Fibroblast of lung (primary cell): ENCODE results near the gene PCDHB12. TPM values are rescaled to one million over a fixed set of nuclear protein-coding genes. Genes with fewer than 3 reads are reported as not detected.
A peak's percentile ranks its signal among the peaks of the same experiment; 100 is the strongest.
"Not testable (repeated sequence)": the region's sequence is repeated elsewhere in the genome, so short reads cannot be mapped to it uniquely, and the experiment has no call there.

Source experiments
- DNase-seq, 2 donors: peaks; one replicate each; pipeline versions ENCODE4 v3.0.0 to v3.0.0-alpha.2; 2010; ENCODE audit warnings: low read depth in 2 of 2
- H2AFZ ChIP-seq: 2 replicates; pipeline ENCODE4 v1.5.1; 2012; ENCODE audit warnings: low read length, control low read depth, inconsistent platforms
- H3K27ac ChIP-seq: 2 replicates; pipeline ENCODE4 v1.5.1; 2011; ENCODE audit warnings: low read length, control low read depth; ENCODE audit not compliant: insufficient read depth
- H3K27me3 ChIP-seq: 2 replicates; pipeline ENCODE4 v1.5.1; 2011; ENCODE audit warnings: mild to moderate bottlenecking, low read length; ENCODE audit not compliant: control insufficient read depth, insufficient read depth
- H3K36me3 ChIP-seq: 2 replicates; pipeline ENCODE4 v1.5.1; 2011; ENCODE audit warnings: low read length; ENCODE audit not compliant: control insufficient read depth, insufficient read depth
- H3K4me1 ChIP-seq: 2 replicates; pipeline ENCODE4 v1.5.1; 2011; ENCODE audit warnings: low read length; ENCODE audit not compliant: control insufficient read depth, insufficient read depth; ENCODE audit errors: extremely low read depth
- H3K4me2 ChIP-seq: 2 replicates; pipeline ENCODE4 v1.5.1; 2011; ENCODE audit warnings: low read length, control low read depth; ENCODE audit not compliant: insufficient read depth; ENCODE audit errors: extremely low read depth
- H3K4me3 ChIP-seq, 4 experiments: fragments of 200-600 bp in 1 of 4; sonication (generic) in 1 of 4; replicated peaks in 1 of 4; 2 replicates each; pipeline ENCODE4 v1.5.1; 2011 to 2016; ENCODE audit warnings: low read length in 4 of 4, low read depth in 3 of 4, mild to moderate bottlenecking in 3 of 4, control low read depth in 2 of 4, inconsistent platforms in 1 of 4, mixed read lengths in 1 of 4; ENCODE audit not compliant: insufficient read depth in 1 of 4; ENCODE audit errors: control extremely low read depth in 1 of 4
- H3K79me2 ChIP-seq: 2 replicates; pipeline ENCODE4 v1.5.1; 2012; ENCODE audit warnings: mild to moderate bottlenecking, low read length, inconsistent platforms; ENCODE audit not compliant: control insufficient read depth, insufficient read depth
- H3K9ac ChIP-seq: 2 replicates; pipeline ENCODE4 v1.5.1; 2011; ENCODE audit warnings: mild to moderate bottlenecking, low read length, control low read depth; ENCODE audit not compliant: insufficient read depth
- H3K9me3 ChIP-seq: 2 replicates; pipeline ENCODE4 v1.5.1; 2012; ENCODE audit warnings: low read depth, low read length; ENCODE audit not compliant: control insufficient read depth, insufficient read depth
- H4K20me1 ChIP-seq: 2 replicates; pipeline ENCODE4 v1.5.1; 2011; ENCODE audit warnings: low read length; ENCODE audit not compliant: control insufficient read depth, insufficient read depth; ENCODE audit errors: extremely low read depth
- EZH2 ChIP-seq: IDR thresholded peaks from 2 replicates; pipeline ENCODE4 v1.5.1; 2012; ENCODE audit warnings: low read length, control low read depth, mild to moderate bottlenecking; ENCODE audit errors: missing control alignments
- polyA plus RNA-seq, 2 donors: library from polyadenylated mRNA; depleted of rRNA in 1 of 2; stranded (reverse) in 1 of 2; unstranded in 1 of 2; fragments of >200 nt; gene quantifications; 2 replicates each; pipeline ENCODE4 v1.2.1, GENCODE V29; 2011 to 2012; ENCODE audit warnings: missing spikeins in 1 of 2
- total RNA-seq: library from RNA; depleted of rRNA; stranded (reverse); fragments of >200 nt; gene quantifications from 2 replicates; pipeline ENCODE4 v1.2.1, GENCODE V29; 2014
- TF ChIP-seq, protein P1 (sequence below), 2 donors: IDR thresholded peaks in 1 of 2; conservative IDR thresholded peaks in 1 of 2; 1 replicate in 1 of 2; 2 replicates in 1 of 2; pipeline ENCODE4 v1.5.1; 2011 to 2012; ENCODE audit warnings: low read length in 2 of 2, control low read depth in 1 of 2, inconsistent platforms in 1 of 2, low read depth in 1 of 2, mild to moderate bottlenecking in 1 of 2

PCDHB12 gene
- total and polyA plus RNA-seq, 2 donors (not counting 1 experiment from before 2014, with no cell fraction given): 0.27 to 0.66 TPM

DNA sequence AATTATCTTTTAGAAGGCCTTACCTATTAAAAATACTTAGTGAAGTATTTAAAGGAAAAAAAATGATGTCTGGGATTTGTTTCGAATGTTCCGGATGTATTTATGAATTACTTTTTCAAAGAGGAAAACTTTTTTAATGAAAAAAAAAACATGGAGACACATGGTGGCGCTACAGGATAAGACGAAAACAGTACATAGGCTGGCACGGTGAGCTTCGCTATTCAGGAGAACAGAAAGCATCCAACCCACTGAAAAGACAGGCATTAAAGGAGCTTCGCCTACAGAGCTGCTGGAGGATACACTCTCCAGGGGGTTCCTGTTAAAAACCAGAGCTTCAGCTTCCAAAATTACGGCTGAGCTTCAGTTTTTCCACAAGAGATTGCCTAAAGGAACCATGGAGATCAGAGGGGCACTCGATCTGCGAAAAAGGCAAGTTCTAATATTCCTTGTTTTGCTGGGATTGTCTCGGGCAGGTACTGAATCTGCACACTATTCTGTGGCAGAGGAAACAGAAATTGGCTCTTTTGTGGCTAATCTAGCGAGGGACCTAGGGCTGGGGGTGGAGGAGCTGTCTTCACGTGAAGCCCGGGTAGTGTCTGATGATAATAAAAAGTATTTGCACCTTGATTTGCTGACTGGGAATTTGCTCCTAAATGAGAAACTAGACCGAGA is 14.7 kb downstream of the PCDHB12 start, which contains the start of gene PCDHB14:
Gene PCDHB14, plus strand, starts transcription at position 232 of the 672 bp plus-strand sequence. Its CDS starts 163 bp downstream, at position 395.
- Histone ChIP-seq H2AFZ (no peak within 1 kb of the TSS), H3K4me1 (no peaks in the 10 kb centered on the region), H3K27me3 (no peaks in the 10 kb centered on the region), H3K9ac (no peak within 1 kb of the TSS), H3K4me3 (peak within 1 kb of the TSS in 2 of 4 experiments; percentile 16 to 42), H3K79me2 (no peaks in the 10 kb centered on the region), H3K36me3 (no peaks in the 10 kb centered on the region), H3K27ac (no peak within 1 kb of the TSS), H3K9me3 (no peaks in the 10 kb centered on the region), H4K20me1 (no peaks in the 10 kb centered on the region), H3K4me2 (no peak within 1 kb of the TSS)
- TF ChIP-seq EZH2: no peak
- TF ChIP-seq, protein P1, sequence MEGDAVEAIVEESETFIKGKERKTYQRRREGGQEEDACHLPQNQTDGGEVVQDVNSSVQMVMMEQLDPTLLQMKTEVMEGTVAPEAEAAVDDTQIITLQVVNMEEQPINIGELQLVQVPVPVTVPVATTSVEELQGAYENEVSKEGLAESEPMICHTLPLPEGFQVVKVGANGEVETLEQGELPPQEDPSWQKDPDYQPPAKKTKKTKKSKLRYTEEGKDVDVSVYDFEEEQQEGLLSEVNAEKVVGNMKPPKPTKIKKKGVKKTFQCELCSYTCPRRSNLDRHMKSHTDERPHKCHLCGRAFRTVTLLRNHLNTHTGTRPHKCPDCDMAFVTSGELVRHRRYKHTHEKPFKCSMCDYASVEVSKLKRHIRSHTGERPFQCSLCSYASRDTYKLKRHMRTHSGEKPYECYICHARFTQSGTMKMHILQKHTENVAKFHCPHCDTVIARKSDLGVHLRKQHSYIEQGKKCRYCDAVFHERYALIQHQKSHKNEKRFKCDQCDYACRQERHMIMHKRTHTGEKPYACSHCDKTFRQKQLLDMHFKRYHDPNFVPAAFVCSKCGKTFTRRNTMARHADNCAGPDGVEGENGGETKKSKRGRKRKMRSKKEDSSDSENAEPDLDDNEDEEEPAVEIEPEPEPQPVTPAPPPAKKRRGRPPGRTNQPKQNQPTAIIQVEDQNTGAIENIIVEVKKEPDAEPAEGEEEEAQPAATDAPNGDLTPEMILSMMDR (conservative IDR thresholded peaks at IDR 0.05 in 1 of 2, IDR thresholded peaks at IDR 0.05 in 1 of 2; ENCODE audit: low read depth in 1 of 2, low read length in 2 of 2): no peak
- DNase-seq: peak; percentile 13 to 21

DNA sequence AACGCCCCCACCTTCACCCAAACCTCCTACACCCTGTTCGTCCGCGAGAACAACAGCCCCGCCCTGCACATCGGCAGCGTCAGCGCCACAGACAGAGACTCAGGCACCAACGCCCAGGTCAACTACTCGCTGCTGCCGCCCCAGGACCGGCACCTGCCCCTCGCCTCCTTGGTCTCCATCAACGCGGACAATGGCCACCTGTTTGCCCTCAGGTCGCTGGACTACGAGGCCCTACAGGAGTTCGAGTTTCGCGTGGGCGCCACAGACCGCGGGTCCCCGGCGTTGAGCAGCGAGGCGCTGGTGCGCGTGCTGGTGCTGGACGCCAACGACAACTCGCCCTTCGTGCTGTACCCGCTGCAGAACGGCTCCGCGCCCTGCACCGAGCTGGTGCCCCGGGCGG is 16.3 kb downstream of the PCDHB12 start:
- H3K27ac ChIP-seq, DNase-seq, H4K20me1 ChIP-seq, H3K79me2 ChIP-seq, H3K4me2 ChIP-seq, H3K4me3 ChIP-seq, H3K9ac ChIP-seq, H3K27me3 ChIP-seq, H3K4me1 ChIP-seq, H2AFZ ChIP-seq, H3K9me3 ChIP-seq, H3K36me3 ChIP-seq: not testable (repeated sequence)

DNA sequence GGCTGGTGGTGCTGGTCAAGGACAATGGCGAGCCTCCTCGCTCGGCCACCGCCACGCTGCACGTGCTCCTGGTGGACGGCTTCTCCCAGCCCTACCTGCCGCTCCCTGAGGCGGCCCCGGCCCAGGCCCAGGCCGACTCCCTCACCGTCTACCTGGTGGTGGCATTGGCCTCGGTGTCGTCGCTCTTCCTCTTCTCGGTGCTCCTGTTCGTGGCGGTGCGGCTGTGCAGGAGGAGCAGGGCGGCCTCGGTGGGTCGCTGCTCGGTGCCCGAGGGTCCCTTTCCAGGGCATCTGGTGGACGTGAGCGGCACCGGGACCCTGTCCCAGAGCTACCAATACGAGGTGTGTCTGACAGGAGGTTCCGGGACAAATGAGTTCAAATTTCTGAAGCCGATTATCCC is 16.9 kb downstream of the PCDHB12 start:
- H2AFZ ChIP-seq, H3K4me3 ChIP-seq, H3K79me2 ChIP-seq, H3K4me1 ChIP-seq, H3K9ac ChIP-seq, H4K20me1 ChIP-seq, H3K27me3 ChIP-seq, H3K27ac ChIP-seq, H3K4me2 ChIP-seq, DNase-seq, H3K36me3 ChIP-seq, H3K9me3 ChIP-seq: not testable (repeated sequence)

DNA sequence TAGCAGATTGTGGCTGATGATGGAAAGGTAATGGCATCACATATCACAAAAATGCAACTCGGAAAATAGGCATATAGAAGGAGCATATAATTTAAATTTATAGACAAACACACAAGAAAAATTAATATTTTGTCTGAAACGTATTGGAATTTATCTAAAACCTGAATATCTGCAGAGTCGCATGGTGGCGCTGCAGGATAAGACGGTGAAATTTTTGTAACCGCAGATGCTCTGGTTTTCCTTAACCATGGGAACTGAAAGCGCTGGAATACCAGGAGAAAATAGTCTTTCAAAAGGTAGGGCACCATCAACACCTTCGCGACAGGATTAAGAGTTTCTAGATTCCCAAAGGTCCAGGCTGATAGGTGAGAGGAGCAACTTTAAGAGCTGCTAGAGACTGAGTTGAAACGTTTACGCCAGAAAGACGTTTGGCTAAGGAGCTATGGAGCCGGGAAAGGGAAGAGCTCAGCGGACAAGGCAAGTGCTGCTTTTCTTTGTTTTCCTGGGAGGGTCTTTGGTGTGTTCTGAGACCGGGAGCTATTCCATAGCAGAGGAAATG is 25.7 kb downstream of the PCDHB12 start:
- H2AFZ ChIP-seq: no peak overlapping the region
- no peak for TF ChIP-seq EZH2
- TF ChIP-seq, protein P1 (conservative IDR thresholded peaks at IDR 0.05 in 1 of 2, IDR thresholded peaks at IDR 0.05 in 1 of 2; ENCODE audit: low read depth in 1 of 2, low read length in 2 of 2): peak in 1 of 2 donors; percentile 11
- no peaks in the 10 kb centered on the region for H4K20me1 ChIP-seq
- peak overlapping the region in 2 of 4 experiments; percentile 18 to 36 for H3K4me3 ChIP-seq
- H3K9me3 ChIP-seq: no peaks in the 10 kb centered on the region
- H3K27ac ChIP-seq: no peak overlapping the region
- H3K9ac ChIP-seq: no peak overlapping the region
- no peak overlapping the region for H3K4me2 ChIP-seq
- no peaks in the 10 kb centered on the region for H3K27me3 ChIP-seq
- H3K4me1 ChIP-seq: no peaks in the 10 kb centered on the region
- DNase-seq: peak in 1 of 2 donors; percentile 4
- no peaks in the 10 kb centered on the region for H3K36me3 ChIP-seq
- H3K79me2 ChIP-seq: no peaks in the 10 kb centered on the region

DNA sequence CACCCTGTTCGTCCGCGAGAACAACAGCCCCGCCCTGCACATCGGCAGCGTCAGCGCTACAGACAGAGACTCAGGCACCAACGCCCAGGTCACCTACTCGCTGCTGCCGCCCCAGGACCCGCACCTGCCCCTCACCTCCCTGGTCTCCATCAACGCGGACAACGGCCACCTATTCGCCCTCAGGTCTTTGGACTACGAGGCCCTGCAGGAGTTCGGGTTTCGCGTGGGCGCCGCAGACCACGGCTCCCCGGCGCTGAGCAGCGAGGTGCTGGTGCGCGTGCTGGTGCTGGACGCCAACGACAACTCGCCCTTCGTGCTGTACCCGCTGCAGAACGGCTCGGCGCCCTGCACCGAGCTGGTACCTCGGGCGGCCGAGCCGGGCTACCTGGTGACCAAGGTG is 27.4 kb downstream of the PCDHB12 start:
- H3K27ac ChIP-seq, H3K4me2 ChIP-seq: not testable (repeated sequence)

More for the DNA sequence above, 27.4 kb downstream of the PCDHB12 start:
- H2AFZ ChIP-seq, H3K4me1 ChIP-seq, DNase-seq, H3K4me3 ChIP-seq, H3K27me3 ChIP-seq, H4K20me1 ChIP-seq, H3K9me3 ChIP-seq, H3K79me2 ChIP-seq, H3K36me3 ChIP-seq, H3K9ac ChIP-seq: not testable (repeated sequence)
